Tibial nerve (tissue), 4 donors: ENCODE data around the gene CCBE1. TPM values are rescaled to one million over a fixed set of nuclear protein-coding genes. Genes with fewer than 3 reads are reported as not detected.

Experiments used
- DNase-seq, 2 donors: peaks; one replicate each; pipeline ENCODE4 v3.0.0-alpha.2; 2019; ENCODE audit warnings: low spot score in 2 of 2
- H3K27ac ChIP-seq, 4 donors: fragments of 200-600 bp; sonication (generic) in 3 of 4; one replicate each; pipeline ENCODE4 v1.5.1; 2017 to 2019; ENCODE audit warnings: mild to moderate bottlenecking in 1 of 4
- H3K27me3 ChIP-seq, 2 donors: fragments of 200-600 bp; sonication (generic) in 1 of 2; one replicate each; pipeline versions ENCODE4 v1.5.1 to v1.6.0; 2017 to 2019
- H3K36me3 ChIP-seq, 3 donors: fragments of 200-600 bp; sonication (generic); one replicate each; pipeline ENCODE4 v1.5.1; 2018 to 2019
- H3K4me1 ChIP-seq, 4 donors: fragments of 200-600 bp; sonication (generic) in 3 of 4; one replicate each; pipeline ENCODE4 v1.5.1; 2017 to 2019
- H3K4me3 ChIP-seq, 4 donors: fragments of 200-600 bp; sonication (generic) in 3 of 4; one replicate each; pipeline ENCODE4 v1.5.1; 2017 to 2019; ENCODE audit warnings: mild to moderate bottlenecking in 1 of 4, moderate library complexity in 1 of 4
- H3K9me3 ChIP-seq, 4 donors: fragments of 200-600 bp; sonication (generic) in 3 of 4; one replicate each; pipeline ENCODE4 v1.5.1; 2017 to 2019
- EP300 ChIP-seq, 2 donors: sonication (generic); formaldehyde crosslinking; IDR thresholded peaks; one replicate each; pipeline ENCODE4 v1.6.1; 2017; ENCODE audit warnings: antibody characterized with exemption in 2 of 2, mild to moderate bottlenecking in 1 of 2
- POLR2A ChIP-seq, 2 donors: fragments of 450-650 bp; IDR thresholded peaks; one replicate each; pipeline ENCODE4 v1.6.1; 2017; ENCODE audit warnings: antibody characterized with exemption in 2 of 2, mild to moderate bottlenecking in 2 of 2, moderate library complexity in 2 of 2
- WGBS, 2 donors: methylation state at CpG; one replicate each; pipeline ENCODE4 v1.1.5; 2018; 5-methylcytosine and 5-hydroxymethylcytosine counted together
- total RNA-seq, 4 donors: library from RNA; depleted of rRNA; stranded (reverse); fragments of >200 nt; gene quantifications; one replicate each; pipeline ENCODE4 v1.1.0, GENCODE V29; 2016
- TF ChIP-seq, protein P1 (sequence below), 5 experiments: fragments of 200-600 bp in 3 of 5; fragments of 450-650 bp in 2 of 5; sonication (generic) in 3 of 5; IDR thresholded peaks; one replicate each; pipeline ENCODE4 v1.5.1; 2016 to 2019; ENCODE audit warnings: antibody characterized with exemption in 5 of 5, mild to moderate bottlenecking in 3 of 5, moderate library complexity in 2 of 5

CCBE1 gene
- total RNA-seq, 4 donors from 2014 or later: 0.30 to 3.9 (median 1.3) TPM

DNA sequence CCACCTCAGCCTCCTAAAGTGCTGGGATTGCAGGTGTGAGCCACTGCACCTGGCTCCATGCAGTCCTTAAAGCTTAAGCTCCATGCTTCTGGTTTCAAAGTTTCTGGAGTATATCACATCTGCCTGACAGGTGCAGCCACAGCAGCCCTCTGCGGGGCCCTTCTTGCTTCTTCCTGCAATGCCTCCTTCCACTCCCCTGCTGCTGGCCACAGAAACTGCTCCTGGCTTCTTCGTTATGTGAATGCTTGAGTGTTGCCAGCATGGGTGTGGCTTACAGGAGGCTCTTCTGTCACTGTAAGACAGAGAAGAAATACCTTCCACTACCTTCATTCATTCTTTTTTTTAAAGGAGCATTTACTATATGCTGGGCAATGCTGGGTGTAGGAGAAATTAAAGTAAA is 10.1 kb upstream of the CCBE1 start:
- no peak overlapping the region for H3K27ac ChIP-seq
- H3K4me1 ChIP-seq: no peaks in the 10 kb centered on the region
- WGBS, 2 donors: 53 to 54% methylated on average over 2 of the region's 2 CpGs
- no peaks in the 10 kb centered on the region for H3K9me3 ChIP-seq
- DNase-seq: no peak
- TF ChIP-seq, protein P1, sequence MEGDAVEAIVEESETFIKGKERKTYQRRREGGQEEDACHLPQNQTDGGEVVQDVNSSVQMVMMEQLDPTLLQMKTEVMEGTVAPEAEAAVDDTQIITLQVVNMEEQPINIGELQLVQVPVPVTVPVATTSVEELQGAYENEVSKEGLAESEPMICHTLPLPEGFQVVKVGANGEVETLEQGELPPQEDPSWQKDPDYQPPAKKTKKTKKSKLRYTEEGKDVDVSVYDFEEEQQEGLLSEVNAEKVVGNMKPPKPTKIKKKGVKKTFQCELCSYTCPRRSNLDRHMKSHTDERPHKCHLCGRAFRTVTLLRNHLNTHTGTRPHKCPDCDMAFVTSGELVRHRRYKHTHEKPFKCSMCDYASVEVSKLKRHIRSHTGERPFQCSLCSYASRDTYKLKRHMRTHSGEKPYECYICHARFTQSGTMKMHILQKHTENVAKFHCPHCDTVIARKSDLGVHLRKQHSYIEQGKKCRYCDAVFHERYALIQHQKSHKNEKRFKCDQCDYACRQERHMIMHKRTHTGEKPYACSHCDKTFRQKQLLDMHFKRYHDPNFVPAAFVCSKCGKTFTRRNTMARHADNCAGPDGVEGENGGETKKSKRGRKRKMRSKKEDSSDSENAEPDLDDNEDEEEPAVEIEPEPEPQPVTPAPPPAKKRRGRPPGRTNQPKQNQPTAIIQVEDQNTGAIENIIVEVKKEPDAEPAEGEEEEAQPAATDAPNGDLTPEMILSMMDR (IDR thresholded peaks at IDR 0.05): no peak
- TF ChIP-seq POLR2A (IDR thresholded peaks at IDR 0.05) (no peak), EP300 (IDR thresholded peaks at IDR 0.05) (no peak)
- H3K36me3 ChIP-seq: no peaks in the 10 kb centered on the region
- no peak overlapping the region for H3K4me3 ChIP-seq
- H3K27me3 ChIP-seq: no peaks in the 10 kb centered on the region

DNA sequence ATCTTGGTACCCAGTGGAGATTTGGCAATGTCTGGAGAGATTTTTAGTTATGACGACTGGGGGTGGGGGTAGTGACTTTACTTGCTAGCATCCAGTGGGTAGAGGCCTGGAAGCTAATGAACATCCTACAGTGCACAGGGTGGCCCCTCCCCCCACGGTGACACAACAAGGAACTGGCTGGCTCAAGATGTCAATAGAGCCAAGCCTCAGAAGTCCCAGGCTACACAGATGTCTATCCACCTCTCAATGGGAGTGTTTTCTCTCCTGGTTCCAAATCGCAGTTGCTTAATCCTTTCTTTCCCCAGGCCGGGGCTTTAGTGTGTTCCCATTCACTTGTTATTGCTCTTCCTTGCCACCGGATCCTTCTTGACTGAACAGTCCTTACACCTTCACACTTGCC is 9.3 kb upstream of the CCBE1 start:
- Histone ChIP-seq H3K9me3 (no peaks in the 10 kb centered on the region), H3K36me3 (no peaks in the 10 kb centered on the region), H3K4me1 (no peaks in the 10 kb centered on the region), H3K27ac (no peak overlapping the region), H3K4me3 (no peak overlapping the region), H3K27me3 (no peaks in the 10 kb centered on the region)
- TF ChIP-seq POLR2A (IDR thresholded peaks at IDR 0.05) (no peak), EP300 (IDR thresholded peaks at IDR 0.05) (no peak)
- TF ChIP-seq, protein P1 (IDR thresholded peaks at IDR 0.05): no peak
- DNase-seq: no peak
- 53% methylated on average over 5 of the region's 5 CpGs for WGBS, 2 donors

DNA sequence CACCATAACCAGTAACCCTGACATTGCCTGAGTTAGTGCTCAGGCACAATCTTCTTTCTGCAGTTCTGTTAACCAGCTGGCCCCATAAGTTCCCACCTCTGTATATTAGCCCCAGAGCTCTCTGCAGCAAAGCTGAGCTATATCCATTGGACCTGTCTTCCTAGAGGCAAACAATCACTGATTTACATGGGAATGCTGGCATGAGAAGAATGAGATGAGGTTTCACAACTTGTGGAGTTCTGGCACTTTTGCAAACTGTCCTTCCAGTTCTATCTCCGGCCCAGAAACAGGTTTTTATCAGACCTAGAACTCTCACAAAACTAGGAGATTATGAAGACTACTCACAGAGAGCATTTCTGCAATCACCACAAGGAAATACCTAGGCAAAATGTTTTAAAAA is 7.9 kb upstream of the CCBE1 start:
- Histone ChIP-seq H3K27ac (no peak overlapping the region), H3K27me3 (no peaks in the 10 kb centered on the region), H3K4me1 (no peaks in the 10 kb centered on the region), H3K4me3 (no peak overlapping the region), H3K9me3 (no peaks in the 10 kb centered on the region), H3K36me3 (no peaks in the 10 kb centered on the region)
- DNase-seq: no peak
- TF ChIP-seq, protein P1 (IDR thresholded peaks at IDR 0.05): no peak
- TF ChIP-seq POLR2A (IDR thresholded peaks at IDR 0.05) (no peak), EP300 (IDR thresholded peaks at IDR 0.05) (no peak)
- WGBS, 2 donors: 68 to 92% methylated on average over 1 of the region's 1 CpG

DNA sequence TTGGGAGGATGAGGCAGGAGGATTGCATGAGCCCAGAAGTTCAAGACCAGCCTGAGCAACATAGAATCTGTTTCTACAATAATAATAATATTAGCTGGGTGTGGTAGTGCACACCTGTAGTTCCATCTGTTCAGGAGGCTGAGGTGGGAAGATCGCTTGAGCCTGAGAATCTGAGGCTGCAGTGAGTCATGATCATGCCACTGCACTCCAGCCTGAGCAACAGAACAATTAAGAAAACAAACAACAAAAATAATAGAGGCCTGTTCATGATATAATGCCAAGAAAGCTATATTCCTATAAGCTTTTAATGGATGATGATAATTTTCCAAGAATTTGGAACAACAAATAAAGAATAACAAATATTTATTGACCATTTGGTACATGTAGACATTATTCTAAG is 6.9 kb upstream of the CCBE1 start:
- H3K9me3 ChIP-seq: no peaks in the 10 kb centered on the region
- TF ChIP-seq POLR2A (IDR thresholded peaks at IDR 0.05): no peak
- TF ChIP-seq, protein P1 (IDR thresholded peaks at IDR 0.05): no peak
- no peak for TF ChIP-seq EP300 (IDR thresholded peaks at IDR 0.05)
- no peak for DNase-seq

DNA sequence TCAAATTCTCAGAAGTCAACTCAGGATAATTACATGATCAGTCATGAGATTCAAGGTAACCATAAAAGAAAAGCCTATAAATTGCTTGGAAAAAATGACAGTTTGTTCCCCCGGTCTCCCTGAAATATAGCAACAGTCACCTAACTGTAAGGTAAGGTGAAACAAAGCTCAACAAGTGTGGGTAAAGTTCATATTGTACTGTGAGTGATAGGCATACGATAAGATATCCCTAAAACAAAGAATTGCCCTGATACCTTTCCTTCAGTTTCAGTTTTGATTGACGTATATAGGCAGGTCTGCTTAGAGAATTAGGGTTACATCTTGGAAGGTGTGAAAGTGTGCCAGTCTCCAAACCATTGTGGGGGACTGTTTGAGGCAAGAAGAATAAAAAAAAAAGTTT is 4.0 kb upstream of the CCBE1 start:
- H3K36me3 ChIP-seq: no peaks in the 10 kb centered on the region
- peaks cover 0 to 21% of the 10 kb centered on the region in 2 donors for H3K27me3 ChIP-seq
- 85 to 90% methylated on average over 3 of the region's 3 CpGs for WGBS, 2 donors
- no peak overlapping the region for H3K4me3 ChIP-seq
- H3K27ac ChIP-seq: no peak overlapping the region
- DNase-seq: no peak
- H3K4me1 ChIP-seq: peaks cover 0 to 21% (median 7%) of the 10 kb centered on the region in 4 donors
- TF ChIP-seq POLR2A (IDR thresholded peaks at IDR 0.05): no peak
- TF ChIP-seq, protein P1 (IDR thresholded peaks at IDR 0.05): no peak
- no peak for TF ChIP-seq EP300 (IDR thresholded peaks at IDR 0.05)
- no peaks in the 10 kb centered on the region for H3K9me3 ChIP-seq

More for the DNA sequence above, 6.9 kb upstream of the CCBE1 start:
- Histone ChIP-seq H3K4me1 (no peaks in the 10 kb centered on the region), H3K27ac (no peak overlapping the region), H3K27me3 (no peaks in the 10 kb centered on the region), H3K4me3 (no peak overlapping the region), H3K36me3 (no peaks in the 10 kb centered on the region)
- WGBS, 2 donors: 74 to 85% methylated on average over 1 of the region's 1 CpG
